ENCODE data around the gene LRP1B.
"Not testable (repeated sequence)": the region's sequence is repeated elsewhere in the genome, so short reads cannot be mapped to it uniquely, and the experiment has no call there.

LRP1B gene

GRCh38 chr2:140972724-140973123 lies 1158.1 kb downstream of the LRP1B start:
- Histone ChIP-seq H3K9ac (ENCODE audit: low read depth, low read length, poor library complexity, severe bottlenecking) (no peak overlapping the region), H3K4me2 (ENCODE audit: low read depth, low read length, poor library complexity, severe bottlenecking) (no peak overlapping the region), H3K4me3 (ENCODE audit: low read length, poor library complexity, severe bottlenecking) (no peak overlapping the region), H2AFZ (ENCODE audit: low read length) (no peak overlapping the region), H3K36me3 (ENCODE audit: insufficient read depth, low read length) (no peaks in the 10 kb centered on the region), H3F3A (ENCODE audit: low read depth) (no peaks in the 10 kb centered on the region), H4K20me1 (ENCODE audit: insufficient read depth, low read length, poor library complexity, severe bottlenecking) (no peaks in the 10 kb centered on the region), H3K9me3 (ENCODE audit: insufficient read depth, low read depth, low read length) (no peaks in the 10 kb centered on the region), H3K79me2 (ENCODE audit: insufficient read depth, low read length) (no peaks in the 10 kb centered on the region), H3K4me1 (ENCODE audit: insufficient read depth, low read length, poor library complexity, severe bottlenecking) (no peaks in the 10 kb centered on the region), H3K9me2 (replicated peaks; ENCODE audit: low read depth, low read length) (no peaks in the 10 kb centered on the region), H3K27me3 (ENCODE audit: insufficient read depth, low read length, poor library complexity, severe bottlenecking) (no peaks in the 10 kb centered on the region)
- no peak for TF ChIP-seq CTCF (conservative IDR thresholded peaks at IDR 0.05; ENCODE audit: low read length)
- no peak for TF ChIP-seq EZH2phosphoT487 (IDR thresholded peaks at IDR 0.05; ENCODE audit: borderline replicate concordance)

- not testable (repeated sequence) for H4K20me1 ChIP-seq (ENCODE audit: insufficient read depth, low read length, poor library complexity, severe bottlenecking); H3K36me3 ChIP-seq (ENCODE audit: insufficient read depth, low read length); H3K9me3 ChIP-seq (ENCODE audit: insufficient read depth, low read depth, low read length); H3K27me3 ChIP-seq (ENCODE audit: insufficient read depth, low read length, poor library complexity, severe bottlenecking); H2AFZ ChIP-seq (ENCODE audit: low read length); H3K9me2 ChIP-seq (replicated peaks; ENCODE audit: low read depth, low read length); H3K9ac ChIP-seq (ENCODE audit: low read depth, low read length, poor library complexity, severe bottlenecking); H3K4me2 ChIP-seq (ENCODE audit: low read depth, low read length, poor library complexity, severe bottlenecking); H3K4me3 ChIP-seq (ENCODE audit: low read length, poor library complexity, severe bottlenecking); H3F3A ChIP-seq (ENCODE audit: low read depth); H3K79me2 ChIP-seq (ENCODE audit: insufficient read depth, low read length)
- peaks cover 16% of the 10 kb centered on the region for H3K4me1 ChIP-seq (ENCODE audit: insufficient read depth, low read length, poor library complexity, severe bottlenecking)
Observed at GRCh38 chr2:140964324-140964723, 1166.5 kb downstream of the LRP1B start.

- Histone ChIP-seq H3F3A (ENCODE audit: low read depth) (no peaks in the 10 kb centered on the region), H3K9me2 (replicated peaks; ENCODE audit: low read depth, low read length) (no peaks in the 10 kb centered on the region), H3K27me3 (ENCODE audit: insufficient read depth, low read length, poor library complexity, severe bottlenecking) (no peaks in the 10 kb centered on the region), H2AFZ (ENCODE audit: low read length) (no peak overlapping the region), H3K36me3 (ENCODE audit: insufficient read depth, low read length) (no peaks in the 10 kb centered on the region), H3K4me3 (ENCODE audit: low read length, poor library complexity, severe bottlenecking) (no peak overlapping the region), H4K20me1 (ENCODE audit: insufficient read depth, low read length, poor library complexity, severe bottlenecking) (no peaks in the 10 kb centered on the region), H3K9me3 (ENCODE audit: insufficient read depth, low read depth, low read length) (no peaks in the 10 kb centered on the region), H3K9ac (ENCODE audit: low read depth, low read length, poor library complexity, severe bottlenecking) (no peak overlapping the region), H3K4me2 (ENCODE audit: low read depth, low read length, poor library complexity, severe bottlenecking) (no peak overlapping the region), H3K79me2 (ENCODE audit: insufficient read depth, low read length) (no peaks in the 10 kb centered on the region), H3K4me1 (ENCODE audit: insufficient read depth, low read length, poor library complexity, severe bottlenecking) (no peaks in the 10 kb centered on the region)
- TF ChIP-seq EZH2phosphoT487 (IDR thresholded peaks at IDR 0.05; ENCODE audit: borderline replicate concordance) (no peak), CTCF (conservative IDR thresholded peaks at IDR 0.05; ENCODE audit: low read length) (no peak)
Observed at GRCh38 chr2:140949932-140950331, 1180.9 kb downstream of the LRP1B start.

GRCh38 chr2:140947236-140947635 lies 1183.6 kb downstream of the LRP1B start:
- H3K9me2 ChIP-seq (replicated peaks; ENCODE audit: low read depth, low read length): no peaks in the 10 kb centered on the region
- H2AFZ ChIP-seq (ENCODE audit: low read length): no peak overlapping the region
- H3K4me2 ChIP-seq (ENCODE audit: low read depth, low read length, poor library complexity, severe bottlenecking): no peak overlapping the region
- H3K9ac ChIP-seq (ENCODE audit: low read depth, low read length, poor library complexity, severe bottlenecking): no peak overlapping the region
- no peaks in the 10 kb centered on the region for H3K36me3 ChIP-seq (ENCODE audit: insufficient read depth, low read length)
- H3K79me2 ChIP-seq (ENCODE audit: insufficient read depth, low read length): no peaks in the 10 kb centered on the region
- H3K9me3 ChIP-seq (ENCODE audit: insufficient read depth, low read depth, low read length): no peaks in the 10 kb centered on the region
- no peaks in the 10 kb centered on the region for H4K20me1 ChIP-seq (ENCODE audit: insufficient read depth, low read length, poor library complexity, severe bottlenecking)
- H3K27me3 ChIP-seq (ENCODE audit: insufficient read depth, low read length, poor library complexity, severe bottlenecking): no peaks in the 10 kb centered on the region
- no peak overlapping the region for H3K4me3 ChIP-seq (ENCODE audit: low read length, poor library complexity, severe bottlenecking)
- no peaks in the 10 kb centered on the region for H3F3A ChIP-seq (ENCODE audit: low read depth)
- H3K4me1 ChIP-seq (ENCODE audit: insufficient read depth, low read length, poor library complexity, severe bottlenecking): no peaks in the 10 kb centered on the region
- no peak for TF ChIP-seq EZH2phosphoT487 (IDR thresholded peaks at IDR 0.05; ENCODE audit: borderline replicate concordance)
- no peak for TF ChIP-seq CTCF (conservative IDR thresholded peaks at IDR 0.05; ENCODE audit: low read length)
